ENCODE results near the gene MAS1. TPM values are rescaled to one million over a fixed set of nuclear protein-coding genes. Genes with fewer than 3 reads are reported as not detected.
"Not testable (repeated sequence)": the region's sequence is repeated elsewhere in the genome, so short reads cannot be mapped to it uniquely, and the experiment has no call there.

Gene MAS1
- total RNA-seq, 1 donor from 2014 or later: not detected

DNA sequence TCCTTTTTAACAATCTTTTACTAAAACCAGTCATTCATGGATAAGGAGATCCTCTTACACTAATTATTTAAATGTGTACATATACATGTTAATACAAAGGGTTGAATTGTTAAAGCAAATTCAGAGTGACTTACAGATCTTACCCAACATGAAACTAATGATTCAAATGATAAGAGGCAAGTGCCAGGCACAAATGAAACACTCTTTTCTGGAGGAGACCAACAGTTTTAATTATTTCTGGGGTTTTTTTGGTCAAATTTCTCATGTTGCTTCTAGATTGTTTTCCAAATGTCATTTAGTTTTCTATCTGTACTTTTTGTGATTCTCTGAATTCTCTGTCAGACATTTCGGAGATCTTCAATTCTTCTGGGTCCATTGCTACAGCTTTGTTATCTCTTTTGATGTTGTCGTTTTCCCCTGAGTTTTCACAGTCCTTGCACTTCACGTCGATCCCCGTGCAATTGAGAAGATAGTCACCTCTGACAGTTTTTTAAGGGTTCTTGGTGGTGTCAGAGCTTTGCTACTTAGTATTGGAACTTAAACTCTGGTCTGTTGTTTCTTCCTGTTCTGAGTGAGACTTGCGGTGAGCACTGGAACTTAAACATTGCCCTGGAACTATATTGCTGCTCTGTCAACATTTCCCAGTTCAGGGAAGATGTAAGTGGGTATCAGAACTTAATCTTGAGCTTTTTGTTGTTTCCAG, 23.2 kb downstream of the MAS1 start:
- H3K27me3 Mint-ChIP-seq: peaks cover 24% of the 10 kb centered on the region
- H3K9me3 Mint-ChIP-seq: peaks cover 15% of the 10 kb centered on the region
- no peak overlapping the region for H3K4me3 Mint-ChIP-seq
- H3K27ac Mint-ChIP-seq: peak overlapping the region; percentile 2
- H3K36me3 Mint-ChIP-seq (ENCODE audit: low read depth): no peaks in the 10 kb centered on the region
- no peak for DNase-seq
- intact Hi-C loops (cut with micrococcal nuclease): loop anchor here (2.0 kb wide), 1 partner anchor 17 kb away; no protein-coding TSS in a partner anchor
- peaks cover 8% of the 10 kb centered on the region for H3K4me1 Mint-ChIP-seq

DNA sequence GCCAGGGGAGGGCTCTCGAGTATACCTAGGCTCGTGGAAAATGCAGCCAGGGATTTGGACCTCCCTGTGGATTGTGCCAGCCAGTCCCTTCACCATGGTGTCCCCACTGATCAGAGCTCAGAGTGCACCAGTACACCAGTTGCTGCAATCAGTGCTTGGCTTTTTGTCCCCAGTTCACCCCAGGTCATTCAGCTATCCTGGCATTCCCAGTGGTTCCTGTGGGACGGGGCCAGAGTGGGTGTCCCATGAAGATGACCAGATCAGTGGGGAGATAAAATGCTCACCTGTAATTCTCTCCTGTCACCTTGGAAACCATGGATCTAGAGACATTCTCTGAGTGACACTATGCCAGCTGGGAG, 23.8 kb downstream of the MAS1 start:
- DNase-seq: no peak
- Mint-ChIP-seq H3K27me3 (peaks cover 23% of the 10 kb centered on the region), H3K4me3 (no peak overlapping the region), H3K4me1 (peaks cover 8% of the 10 kb centered on the region), H3K27ac (no peak overlapping the region), H3K9me3 (peaks cover 15% of the 10 kb centered on the region), H3K36me3 (ENCODE audit: low read depth) (no peaks in the 10 kb centered on the region)
- intact Hi-C loops (cut with micrococcal nuclease): loop anchor here (2.0 kb wide), 1 partner anchor 16 kb away; no protein-coding TSS in a partner anchor

DNA sequence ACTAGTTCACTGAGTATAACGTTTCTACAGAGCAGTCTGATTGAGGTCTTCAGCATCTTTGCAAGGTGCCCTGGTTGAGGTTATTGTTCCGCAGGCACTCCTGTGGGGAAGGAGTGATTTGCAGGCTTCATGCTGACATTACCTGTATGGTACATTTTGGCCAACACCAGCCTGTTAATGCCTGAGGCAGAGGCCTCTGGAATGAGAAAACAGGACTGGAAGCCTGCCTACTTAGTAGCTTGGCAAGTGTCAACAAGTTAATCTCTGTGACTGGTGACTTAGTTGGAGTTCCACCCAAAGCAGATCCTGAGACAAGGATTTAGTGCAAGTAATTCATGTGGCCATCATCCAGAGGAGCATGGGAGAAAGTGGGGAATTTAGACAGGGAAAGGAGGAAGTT, 24.6 kb downstream of the MAS1 start:
- no peak overlapping the region for H3K4me3 Mint-ChIP-seq
- peaks cover 18% of the 10 kb centered on the region for H3K27me3 Mint-ChIP-seq
- H3K4me1 Mint-ChIP-seq: peaks cover 8% of the 10 kb centered on the region
- H3K36me3 Mint-ChIP-seq (ENCODE audit: low read depth): no peaks in the 10 kb centered on the region
- intact Hi-C loops (cut with micrococcal nuclease): loop anchor here (2.0 kb wide), 1 partner anchor 15 kb away; no protein-coding TSS in a partner anchor
- no peak overlapping the region for H3K27ac Mint-ChIP-seq
- peaks cover 10% of the 10 kb centered on the region for H3K9me3 Mint-ChIP-seq
- DNase-seq: no peak

DNA sequence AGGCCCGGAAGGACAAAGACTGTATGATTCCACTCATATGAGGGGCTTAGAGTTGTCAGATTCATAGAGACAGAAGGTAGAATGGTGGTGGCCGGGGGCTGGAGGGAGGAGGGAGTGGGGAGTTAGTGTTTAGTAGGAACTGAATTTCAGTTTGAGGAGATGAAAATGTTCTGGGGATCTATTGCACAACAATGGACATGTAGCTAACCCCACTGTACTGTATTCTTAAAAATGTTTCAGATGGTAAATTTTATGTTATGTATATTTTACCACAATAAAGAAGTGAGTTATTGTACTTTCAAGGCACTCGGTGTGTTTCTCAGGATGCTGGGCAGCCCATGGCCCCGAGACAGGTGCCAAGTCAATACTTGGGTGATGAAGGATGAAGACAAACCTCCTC, 25.4 kb downstream of the MAS1 start:
- intact Hi-C loops (cut with micrococcal nuclease): no loop called here
- H3K9me3 Mint-ChIP-seq: peaks cover 4% of the 10 kb centered on the region
- peaks cover 8% of the 10 kb centered on the region for H3K4me1 Mint-ChIP-seq
- H3K36me3 Mint-ChIP-seq (ENCODE audit: low read depth): no peaks in the 10 kb centered on the region
- H3K27ac Mint-ChIP-seq: no peak overlapping the region
- no peak overlapping the region for H3K4me3 Mint-ChIP-seq
- DNase-seq: no peak
- H3K27me3 Mint-ChIP-seq: peaks cover 12% of the 10 kb centered on the region

DNA sequence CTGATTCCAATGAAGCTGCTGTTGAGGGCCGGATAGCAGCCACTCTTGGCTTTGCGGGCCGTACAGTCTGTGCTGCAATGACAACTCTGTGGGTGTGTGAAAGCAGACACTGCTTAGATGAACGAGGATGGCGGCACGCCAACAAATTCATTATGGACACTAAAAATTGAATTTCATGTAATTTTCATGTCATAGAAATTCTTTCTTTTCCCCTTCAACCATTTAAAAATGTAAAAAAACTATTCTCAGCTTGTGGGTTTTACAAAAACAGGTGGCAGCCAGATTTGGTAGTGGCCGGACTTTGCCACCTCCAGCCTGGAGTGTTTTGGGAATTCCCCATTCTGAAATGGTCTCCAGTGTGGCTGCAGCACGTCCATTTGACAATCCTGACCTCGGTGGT, 26.0 kb downstream of the MAS1 start:
- no peak for DNase-seq

DNA sequence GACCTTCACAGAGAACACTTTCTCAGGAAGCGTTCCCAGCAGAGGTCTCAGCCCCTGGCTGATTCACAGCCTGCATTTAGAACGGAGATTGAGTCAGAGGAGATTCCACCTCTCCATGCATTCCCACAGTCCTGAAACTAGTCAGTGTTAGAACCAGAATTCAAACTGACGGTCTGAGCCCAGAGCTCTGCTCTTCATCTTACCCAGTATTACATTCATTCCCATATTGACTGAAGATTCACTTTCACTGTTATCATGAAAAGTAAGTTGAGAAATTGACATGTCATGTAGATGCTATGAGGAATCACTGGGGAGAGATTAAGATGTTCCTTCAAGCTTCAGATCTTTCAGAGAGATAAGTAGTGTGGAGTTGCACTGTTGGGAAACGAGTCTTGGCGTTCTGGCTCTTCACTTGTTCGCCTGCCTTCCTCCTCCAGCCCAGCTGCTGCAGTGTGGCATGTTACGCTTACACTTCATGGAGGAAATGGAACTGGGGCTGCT, 28.3 kb downstream of the MAS1 start:
- Mint-ChIP-seq H3K9me3 (peaks cover 2% of the 10 kb centered on the region), H3K27me3 (peaks cover 6% of the 10 kb centered on the region), H3K4me3 (no peak overlapping the region), H3K27ac (no peak overlapping the region), H3K4me1 (peaks cover 2% of the 10 kb centered on the region), H3K36me3 (ENCODE audit: low read depth) (no peaks in the 10 kb centered on the region)
- intact Hi-C loops (cut with micrococcal nuclease): no loop called here
- DNase-seq: no peak

More for the DNA sequence above, 26.0 kb downstream of the MAS1 start:
- peaks cover 10% of the 10 kb centered on the region for H3K27me3 Mint-ChIP-seq
- H3K27ac Mint-ChIP-seq: no peak overlapping the region
- intact Hi-C loops (cut with micrococcal nuclease): no loop called here
- H3K4me1 Mint-ChIP-seq: peaks cover 8% of the 10 kb centered on the region
- H3K4me3 Mint-ChIP-seq: no peak overlapping the region
- peaks cover 4% of the 10 kb centered on the region for H3K9me3 Mint-ChIP-seq
- no peaks in the 10 kb centered on the region for H3K36me3 Mint-ChIP-seq (ENCODE audit: low read depth)

DNA sequence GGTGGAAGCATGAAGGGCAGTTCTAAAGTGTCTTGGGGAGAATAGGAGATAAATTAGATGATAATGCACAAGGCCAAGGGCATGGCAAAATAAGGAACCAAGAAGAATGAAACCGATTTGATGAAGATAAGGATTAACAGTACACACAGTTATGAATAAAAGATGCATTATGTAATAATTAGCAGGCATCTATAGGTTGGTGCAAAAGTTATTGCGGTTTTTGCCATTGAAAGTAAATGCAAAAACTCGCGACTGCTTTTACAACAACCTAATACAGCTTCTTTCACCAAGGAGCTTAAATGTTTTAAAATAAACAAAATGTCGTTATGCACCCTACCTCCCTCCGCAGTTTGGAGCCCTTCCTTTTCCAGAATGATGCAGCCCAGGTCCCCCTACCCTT, 29.0 kb downstream of the MAS1 start:
- Mint-ChIP-seq H3K27ac (no peak overlapping the region), H3K4me3 (no peak overlapping the region), H3K36me3 (ENCODE audit: low read depth) (no peaks in the 10 kb centered on the region), H3K27me3 (peaks cover 11% of the 10 kb centered on the region), H3K4me1 (no peaks in the 10 kb centered on the region), H3K9me3 (peaks cover 4% of the 10 kb centered on the region)
- intact Hi-C loops (cut with micrococcal nuclease): no loop called here
- DNase-seq: no peak

DNA sequence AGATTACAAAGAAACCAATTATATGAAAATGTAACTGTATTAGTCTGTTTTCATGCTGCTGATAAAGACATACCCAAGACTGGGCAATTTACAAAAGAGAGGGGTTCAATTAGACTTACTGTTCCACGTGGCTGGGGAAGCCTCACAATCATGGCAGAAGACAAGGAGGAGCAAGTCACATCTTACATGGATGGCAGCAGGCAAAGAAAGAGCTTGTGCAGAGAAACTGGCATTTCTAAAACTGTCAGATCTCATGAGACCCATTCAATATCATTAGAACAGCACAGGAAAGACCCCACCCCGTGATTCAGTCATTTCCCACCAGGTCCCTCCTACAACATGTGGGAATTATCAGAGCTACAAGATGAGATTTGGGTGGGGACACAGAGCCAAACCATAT, 33.4 kb downstream of the MAS1 start:
- intact Hi-C loops (cut with micrococcal nuclease); H3K36me3 Mint-ChIP-seq (ENCODE audit: low read depth); H3K27ac Mint-ChIP-seq; DNase-seq; H3K9me3 Mint-ChIP-seq; H3K4me1 Mint-ChIP-seq; H3K4me3 Mint-ChIP-seq: not testable (repeated sequence)
- H3K27me3 Mint-ChIP-seq: peaks cover 26% of the 10 kb centered on the region

DNA sequence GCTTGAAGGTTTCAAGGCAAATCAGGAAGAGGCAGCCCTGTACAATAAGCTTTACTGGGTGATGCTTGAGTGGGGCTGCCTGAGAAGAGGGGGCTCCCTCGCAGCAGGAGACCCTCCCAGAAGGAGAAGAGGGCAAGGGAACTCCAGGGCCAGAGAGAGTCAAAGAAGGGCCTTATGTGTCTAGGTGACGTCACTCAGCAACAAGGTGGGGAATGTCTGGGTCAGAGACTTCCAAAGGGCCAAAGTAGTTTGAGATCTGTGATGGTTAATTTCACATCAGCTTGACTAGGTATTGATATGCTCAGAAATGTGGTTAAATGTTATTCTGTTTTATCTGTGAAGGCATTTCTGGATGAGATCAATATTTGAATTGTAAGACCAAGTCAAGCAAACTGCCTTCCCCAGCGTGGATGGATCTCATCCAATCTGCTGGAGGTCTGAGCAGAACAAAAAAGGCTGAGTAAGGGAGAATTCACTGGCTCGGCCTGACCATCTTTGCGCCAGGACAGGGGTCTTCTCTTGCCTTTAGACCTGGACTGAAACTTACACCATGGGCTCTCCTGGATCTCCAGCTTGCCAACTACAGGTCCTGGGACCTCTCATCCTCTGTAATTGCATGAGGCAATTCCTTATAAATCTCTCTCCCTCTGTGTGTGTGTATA, 35.9 kb downstream of the MAS1 start:
- H3K4me3 Mint-ChIP-seq: no peak overlapping the region

DNA sequence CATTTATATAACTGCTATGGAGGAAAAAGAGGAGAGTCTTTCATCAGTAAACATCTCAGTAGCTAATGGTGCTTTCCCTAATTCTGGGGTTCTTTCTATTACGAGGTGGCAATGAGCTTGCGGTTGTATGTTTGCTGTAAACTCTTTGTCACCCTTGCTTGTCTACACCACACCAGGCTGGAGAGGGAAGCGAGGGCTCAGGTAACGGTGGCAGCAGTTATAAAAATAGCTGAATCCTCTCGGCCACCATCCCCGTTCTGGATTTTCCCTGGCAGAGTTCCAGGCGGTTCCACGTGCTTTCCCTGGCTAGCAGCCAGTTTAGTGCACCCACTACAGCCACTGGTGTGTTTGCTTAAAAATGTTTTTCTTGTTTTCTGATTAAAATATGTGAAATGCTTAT, 39.0 kb downstream of the MAS1 start:
- Mint-ChIP-seq H3K36me3 (ENCODE audit: low read depth) (no peaks in the 10 kb centered on the region), H3K27ac (no peak overlapping the region), H3K27me3 (peaks cover 20% of the 10 kb centered on the region), H3K9me3 (no peaks in the 10 kb centered on the region), H3K4me1 (peaks cover 23% of the 10 kb centered on the region), H3K4me3 (no peak overlapping the region)
- intact Hi-C loops (cut with micrococcal nuclease): loop anchor here (2.0 kb wide), 2 partner anchors 15 to 39 kb away; partner anchors contain the start of gene IGF2R
- no peak for DNase-seq

More for the DNA sequence above, 35.9 kb downstream of the MAS1 start:
- Mint-ChIP-seq H3K9me3 (peaks cover 4% of the 10 kb centered on the region), H3K4me1 (peaks cover 19% of the 10 kb centered on the region), H3K27me3 (peaks cover 21% of the 10 kb centered on the region), H3K27ac (no peak overlapping the region), H3K36me3 (ENCODE audit: low read depth) (no peaks in the 10 kb centered on the region)
- intact Hi-C loops (cut with micrococcal nuclease): no loop called here
- DNase-seq: no peak

DNA sequence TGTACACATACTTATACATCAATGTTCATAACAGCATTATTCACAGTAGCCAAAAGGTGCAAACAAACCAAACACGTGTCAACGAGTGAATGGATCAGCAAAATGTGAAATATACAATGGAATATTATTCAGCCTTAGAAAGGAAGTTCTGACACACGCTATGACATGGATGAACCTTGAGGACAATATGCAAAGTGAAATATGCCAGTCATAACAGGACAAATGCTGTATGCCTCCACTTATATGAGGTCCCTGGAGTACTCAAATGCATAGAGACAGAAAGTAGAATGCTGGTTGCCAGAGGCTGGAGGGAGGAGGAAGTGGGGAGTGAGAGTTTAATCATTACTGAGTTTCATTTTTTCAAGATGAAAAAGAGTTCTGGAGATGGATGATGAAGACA, 40.3 kb downstream of the MAS1 start:
- DNase-seq: peak; percentile 69
- no peaks in the 10 kb centered on the region for H3K36me3 Mint-ChIP-seq (ENCODE audit: low read depth)
- intact Hi-C loops (cut with micrococcal nuclease): loop anchor here (1.0 to 2.0 kb wide), 7 partner anchors 16 to 531 kb away; partner anchors contain the start of genes IGF2R and WTAP
- peaks cover 8% of the 10 kb centered on the region for H3K9me3 Mint-ChIP-seq
- H3K27ac Mint-ChIP-seq: peak overlapping the region; percentile 45
- peak overlapping the region; percentile 7 for H3K4me3 Mint-ChIP-seq
- H3K4me1 Mint-ChIP-seq: peaks cover 23% of the 10 kb centered on the region
- H3K27me3 Mint-ChIP-seq: peaks cover 17% of the 10 kb centered on the region

DNA sequence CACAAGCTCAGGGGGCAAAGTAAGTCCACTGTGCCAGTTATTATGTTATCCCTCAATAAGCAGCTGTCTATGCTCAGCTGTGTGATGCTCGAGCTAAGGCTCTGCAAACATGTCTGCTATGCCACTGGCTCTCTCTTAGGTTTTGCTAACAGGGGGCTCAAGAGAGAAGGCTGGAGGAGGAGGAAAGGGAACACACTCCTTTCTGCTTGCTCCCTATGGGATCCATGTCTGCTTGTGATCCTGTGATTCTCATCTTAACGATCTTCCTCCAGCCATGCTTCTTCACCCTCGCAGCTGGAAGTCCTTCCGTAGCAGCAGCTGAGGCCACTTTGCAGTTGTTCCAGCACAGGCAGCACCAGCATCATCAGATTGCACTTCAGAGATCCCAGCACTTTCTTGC, 41.1 kb downstream of the MAS1 start:
- intact Hi-C loops (cut with micrococcal nuclease): loop anchor here (1.0 to 2.0 kb wide), 8 partner anchors 17 to 530 kb away; partner anchors contain the start of genes IGF2R, MRPL18 and WTAP
- no peak overlapping the region for H3K4me3 Mint-ChIP-seq

DNA sequence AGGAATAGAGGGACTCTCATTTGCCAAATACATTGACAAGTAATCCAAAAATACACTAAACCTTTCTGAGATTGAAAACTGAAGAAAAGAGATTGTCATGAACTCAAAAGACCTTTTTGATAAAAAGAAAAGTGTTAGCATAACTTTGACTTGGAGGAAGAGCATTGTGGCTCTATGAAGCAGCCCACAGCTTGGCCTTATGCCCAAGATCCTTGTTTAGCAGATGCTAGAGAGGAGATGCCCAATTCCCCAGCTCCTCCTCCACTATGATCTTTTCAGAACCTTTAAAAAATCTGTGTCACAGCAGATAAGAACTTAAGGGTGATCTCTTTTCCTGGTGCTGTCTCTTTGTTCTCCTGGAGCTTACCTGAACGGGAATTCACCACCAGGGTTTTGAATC, 42.3 kb downstream of the MAS1 start:
- Mint-ChIP-seq H3K27ac (no peak overlapping the region), H3K4me3 (no peak overlapping the region), H3K9me3 (peaks cover 12% of the 10 kb centered on the region), H3K4me1 (peaks cover 23% of the 10 kb centered on the region), H3K27me3 (peaks cover 16% of the 10 kb centered on the region), H3K36me3 (ENCODE audit: low read depth) (no peaks in the 10 kb centered on the region)
- intact Hi-C loops (cut with micrococcal nuclease): loop anchor here (2.0 kb wide), 1 partner anchor 142 kb away; the partner anchor contains the start of gene MRPL18
- DNase-seq: no peak

More for the DNA sequence above, 41.1 kb downstream of the MAS1 start:
- no peak for DNase-seq
- Mint-ChIP-seq H3K4me1 (peaks cover 23% of the 10 kb centered on the region), H3K27ac (no peak overlapping the region), H3K9me3 (peaks cover 12% of the 10 kb centered on the region), H3K27me3 (peaks cover 14% of the 10 kb centered on the region), H3K36me3 (ENCODE audit: low read depth) (no peaks in the 10 kb centered on the region)

DNA sequence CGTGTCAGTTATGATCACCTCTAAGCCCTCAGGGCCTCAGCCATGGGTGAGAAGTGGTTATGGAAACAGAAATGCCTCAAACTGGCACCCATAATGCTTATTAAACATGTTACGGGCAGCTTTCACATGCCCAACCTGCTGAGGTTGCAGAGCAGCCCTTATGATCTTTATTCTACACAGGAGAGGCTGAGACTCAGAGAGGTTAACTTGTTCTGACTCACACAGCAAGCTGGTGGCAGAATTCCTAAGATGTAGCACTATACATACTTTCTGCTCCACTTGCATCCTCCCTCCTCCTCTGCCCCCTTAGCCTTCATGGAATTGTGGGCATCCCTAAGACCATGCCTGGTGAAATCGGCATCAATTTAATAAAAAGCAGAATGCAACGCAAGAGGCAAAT, 43.4 kb downstream of the MAS1 start:
- no peak overlapping the region for H3K4me3 Mint-ChIP-seq
- intact Hi-C loops (cut with micrococcal nuclease): no loop called here
- H3K9me3 Mint-ChIP-seq: peaks cover 15% of the 10 kb centered on the region
- DNase-seq: no peak
- no peaks in the 10 kb centered on the region for H3K36me3 Mint-ChIP-seq (ENCODE audit: low read depth)
- peaks cover 21% of the 10 kb centered on the region for H3K27me3 Mint-ChIP-seq
- H3K27ac Mint-ChIP-seq: no peak overlapping the region
- peaks cover 23% of the 10 kb centered on the region for H3K4me1 Mint-ChIP-seq

Data from activated CD4-positive, alpha-beta T cell treated with anti-CD3 and anti-CD28 coated beads, Interleukin-2, amount 10 ng/mL, durations not matched to agents 24 days and 14 days (primary cell).